ENCODE results near the gene RPL18.

RPL18 gene

DNA sequence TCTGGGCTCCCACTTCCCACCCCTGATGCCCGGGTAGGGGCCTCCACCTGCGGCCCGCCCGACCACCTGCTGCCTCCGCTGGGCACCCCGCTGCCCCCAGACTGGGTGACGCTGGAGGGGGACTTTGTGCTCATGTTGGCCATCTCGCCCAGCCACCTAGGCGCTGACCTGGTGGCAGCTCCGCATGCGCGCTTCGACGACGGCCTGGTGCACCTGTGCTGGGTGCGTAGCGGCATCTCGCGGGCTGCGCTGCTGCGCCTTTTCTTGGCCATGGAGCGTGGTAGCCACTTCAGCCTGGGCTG is 10.3 kb upstream of the RPL18 start:
- no peak for DNase-seq

DNA sequence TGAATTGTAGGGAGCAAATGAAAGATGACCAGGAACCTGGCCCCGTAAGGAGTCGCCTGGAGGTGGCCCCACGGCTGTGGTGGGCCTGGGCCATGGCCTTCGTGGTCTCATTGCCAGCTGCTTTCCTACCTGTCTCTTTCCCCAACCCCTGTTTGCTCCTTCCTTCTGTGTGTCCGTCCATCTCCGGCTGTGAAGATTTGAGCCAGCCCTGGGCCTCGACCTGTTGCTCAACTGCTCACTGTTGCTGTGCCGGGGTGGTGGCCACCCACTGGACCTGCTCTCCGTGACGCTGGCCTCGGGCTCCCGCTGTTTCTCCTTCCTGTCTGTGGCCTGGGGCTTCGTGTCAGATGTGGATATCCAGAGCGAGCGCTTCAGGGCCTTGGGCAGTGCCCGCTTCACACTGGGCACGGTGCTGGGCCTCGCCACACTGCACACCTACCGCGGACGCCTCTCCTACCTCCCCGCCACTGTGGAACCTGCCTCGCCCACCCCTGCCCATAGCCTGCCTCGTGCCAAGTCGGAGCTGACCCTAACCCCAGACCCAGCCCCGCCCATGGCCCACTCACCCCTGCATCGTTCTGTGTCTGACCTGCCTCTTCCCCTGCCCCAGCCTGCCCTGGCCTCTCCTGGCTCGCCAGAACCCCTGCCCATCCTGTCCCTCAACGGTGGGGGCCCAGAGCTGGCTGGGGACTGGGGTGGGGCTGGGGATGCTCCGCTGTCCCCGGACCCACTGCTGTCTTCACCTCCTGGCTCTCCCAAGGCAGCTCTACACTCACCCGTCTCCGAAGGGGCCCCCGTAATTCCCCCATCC is 9.7 kb upstream of the RPL18 start:
- no peak for DNase-seq

DNA sequence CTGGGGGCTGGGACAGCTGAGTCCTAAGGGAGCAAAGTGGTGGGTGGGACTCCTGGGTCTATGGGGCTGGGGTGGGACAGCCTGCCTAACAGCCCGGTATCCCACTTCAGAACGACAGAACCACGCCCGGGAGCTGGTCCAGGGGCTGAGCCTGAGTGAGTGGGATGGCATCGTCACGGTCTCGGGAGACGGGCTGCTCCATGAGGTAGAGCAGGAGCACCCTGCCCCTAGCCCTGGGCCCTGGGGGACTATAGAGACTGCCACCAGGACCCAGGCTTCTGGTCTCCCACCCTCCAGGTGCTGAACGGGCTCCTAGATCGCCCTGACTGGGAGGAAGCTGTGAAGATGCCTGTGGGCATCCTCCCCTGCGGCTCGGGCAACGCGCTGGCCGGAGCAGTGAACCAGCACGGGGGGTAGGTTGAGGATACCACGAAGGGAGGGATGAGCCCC is 8.9 kb upstream of the RPL18 start:
- no peak for DNase-seq

DNA sequence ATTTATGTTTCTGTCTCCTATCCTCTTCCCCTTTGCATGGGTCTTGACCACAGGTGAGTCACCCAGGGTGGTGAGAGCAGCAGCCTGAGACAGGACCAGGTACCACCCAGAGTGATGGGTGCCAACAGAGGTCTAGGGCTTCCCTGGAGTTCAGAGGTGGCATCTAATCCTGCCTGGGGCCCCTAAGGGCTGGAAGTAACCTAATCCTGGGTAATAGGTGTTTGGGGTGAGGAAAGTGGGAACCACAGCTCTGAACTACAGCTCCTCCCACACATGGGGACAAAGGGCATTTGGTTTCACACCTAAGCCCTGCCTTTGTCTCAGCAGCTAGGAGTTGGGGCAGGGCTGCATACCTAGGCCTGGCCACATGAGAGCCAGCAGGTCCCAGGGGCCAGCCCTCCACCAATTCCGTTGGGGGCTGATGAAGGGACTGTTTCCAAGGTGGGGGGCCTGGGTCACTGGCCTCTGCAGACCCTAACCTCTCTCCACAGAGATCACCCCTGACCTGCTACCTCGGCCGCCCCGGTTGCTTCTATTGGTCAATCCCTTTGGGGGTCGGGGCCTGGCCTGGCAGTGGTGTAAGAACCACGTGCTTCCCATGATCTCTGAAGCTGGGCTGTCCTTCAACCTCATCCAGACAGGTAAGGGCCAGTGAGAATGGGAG is 8.4 kb upstream of the RPL18 start:
- no peak for DNase-seq

DNA sequence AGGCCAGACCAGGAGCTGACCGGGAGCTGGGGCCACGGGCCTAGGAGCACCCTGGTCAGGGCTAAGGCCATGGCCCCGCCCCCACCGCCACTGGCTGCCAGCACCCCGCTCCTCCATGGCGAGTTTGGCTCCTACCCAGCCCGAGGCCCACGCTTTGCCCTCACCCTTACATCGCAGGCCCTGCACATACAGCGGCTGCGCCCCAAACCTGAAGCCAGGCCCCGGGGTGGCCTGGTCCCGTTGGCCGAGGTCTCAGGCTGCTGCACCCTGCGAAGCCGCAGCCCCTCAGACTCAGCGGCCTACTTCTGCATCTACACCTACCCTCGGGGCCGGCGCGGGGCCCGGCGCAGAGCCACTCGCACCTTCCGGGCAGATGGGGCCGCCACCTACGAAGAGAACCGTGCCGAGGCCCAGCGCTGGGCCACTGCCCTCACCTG is 6.9 kb upstream of the RPL18 start:
- no peak for DNase-seq

- DNase-seq = no peak
These were observed 6.1 kb upstream of the RPL18 start for GRCh38 chr19:48624791-48625723.

DNA sequence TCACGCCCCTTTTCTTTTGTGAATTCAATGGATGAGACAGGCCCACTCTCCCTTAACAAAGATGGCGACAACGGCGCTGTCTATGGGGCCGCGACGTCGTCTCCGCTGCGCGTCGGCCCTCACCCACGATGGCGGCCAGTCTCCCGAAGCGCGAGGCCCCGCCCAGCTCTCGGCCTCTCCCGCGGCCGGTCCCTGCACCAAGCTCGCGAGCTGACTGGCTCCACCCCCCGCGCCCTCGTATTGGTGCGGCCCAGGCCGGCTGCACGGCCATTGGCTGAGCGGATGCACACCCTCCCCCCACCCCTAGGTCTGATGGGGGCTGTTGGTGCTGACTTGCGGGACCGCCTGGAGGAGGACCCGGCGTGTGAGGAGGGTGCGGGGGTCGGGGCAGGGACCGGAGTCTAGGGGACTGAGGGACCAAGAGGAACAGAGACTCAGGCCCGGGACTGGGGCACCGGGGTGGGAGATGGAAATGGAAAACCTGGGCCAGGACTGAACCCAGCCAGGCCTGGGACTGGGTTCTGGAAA is 5.2 kb upstream of the RPL18 start:
- DNase-seq = peak; percentile 96 to 98

GRCh38 chr19:48623556-48624066 is 4.6 kb upstream of the RPL18 start:
- DNase-seq = no peak

DNA sequence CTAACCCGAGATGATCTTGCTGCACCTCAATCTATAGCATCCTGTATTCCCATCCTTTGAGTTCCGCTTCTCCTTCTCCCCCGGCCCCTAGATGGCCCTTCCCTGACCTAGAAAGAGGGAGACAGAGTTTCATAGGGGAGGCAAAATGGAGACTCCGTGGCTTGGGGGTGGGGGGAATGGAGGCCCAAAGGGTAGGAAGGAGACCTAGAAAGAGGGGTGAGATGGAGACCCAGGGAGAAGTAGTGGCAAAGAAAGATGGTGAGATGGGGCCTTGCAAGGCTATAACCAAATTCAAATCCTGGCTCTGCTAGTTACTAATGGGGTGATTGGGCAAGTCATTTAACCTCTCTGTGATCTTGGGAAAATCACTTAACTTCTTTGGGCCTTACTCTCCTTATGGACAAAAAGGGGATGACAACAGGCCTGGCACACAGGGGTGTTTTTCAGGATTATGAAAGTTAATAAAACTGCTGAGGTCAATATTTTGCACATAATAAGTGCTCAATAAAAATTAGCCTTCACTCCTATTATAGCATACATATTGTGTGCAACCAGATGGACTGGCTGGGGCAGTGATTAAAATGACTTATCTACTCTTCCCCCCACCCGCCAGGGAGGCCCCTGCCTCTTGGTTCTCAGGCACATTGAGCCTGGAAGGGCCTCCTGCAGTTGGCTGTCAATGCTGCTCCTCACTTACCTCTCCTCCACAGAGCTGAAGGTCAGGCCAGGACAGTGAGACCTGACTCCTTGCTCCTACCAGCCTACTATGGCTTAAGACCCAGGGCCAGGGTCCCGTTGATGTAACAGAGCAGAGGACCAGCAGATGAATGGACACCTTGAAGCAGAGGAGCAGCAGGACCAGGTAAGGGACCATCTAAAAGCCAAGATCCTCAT is 961 bp upstream of the RPL18 start:
- no peak for DNase-seq

DNA sequence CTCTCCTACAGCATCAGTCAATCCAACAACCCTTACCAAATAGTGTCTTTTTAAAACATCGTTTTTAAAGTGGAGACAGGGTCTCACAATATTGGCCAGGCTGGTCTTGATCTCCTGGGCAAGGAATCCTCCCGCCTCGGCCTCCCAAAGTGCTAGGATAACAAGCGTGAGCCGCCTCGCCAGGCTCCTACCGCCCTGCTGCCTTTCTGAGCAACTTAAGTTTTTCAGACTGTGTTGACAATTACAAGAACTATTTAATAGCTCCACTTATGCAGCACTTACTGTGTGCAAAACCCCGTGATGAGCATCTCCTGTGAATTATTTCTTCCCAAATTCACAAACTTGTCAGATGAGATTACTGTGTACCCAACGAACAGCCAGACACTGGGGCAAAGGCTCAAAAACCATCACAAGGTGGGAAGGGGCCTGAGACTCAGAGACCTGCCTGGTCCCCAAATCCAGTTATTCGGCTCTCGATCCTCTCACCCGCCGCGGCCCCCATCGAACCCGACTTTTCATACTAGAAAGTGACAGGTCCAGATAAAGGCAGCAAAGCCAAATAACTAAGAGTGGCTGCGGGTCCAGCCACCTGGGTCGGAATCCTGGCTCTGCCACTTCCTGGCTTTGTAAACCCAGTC is 581 bp downstream of the RPL18 start:
- DNase-seq = no peak

GRCh38 chr19:48617146-48617937 is 1.6 kb downstream of the RPL18 start:
- DNase-seq = no peak

DNA sequence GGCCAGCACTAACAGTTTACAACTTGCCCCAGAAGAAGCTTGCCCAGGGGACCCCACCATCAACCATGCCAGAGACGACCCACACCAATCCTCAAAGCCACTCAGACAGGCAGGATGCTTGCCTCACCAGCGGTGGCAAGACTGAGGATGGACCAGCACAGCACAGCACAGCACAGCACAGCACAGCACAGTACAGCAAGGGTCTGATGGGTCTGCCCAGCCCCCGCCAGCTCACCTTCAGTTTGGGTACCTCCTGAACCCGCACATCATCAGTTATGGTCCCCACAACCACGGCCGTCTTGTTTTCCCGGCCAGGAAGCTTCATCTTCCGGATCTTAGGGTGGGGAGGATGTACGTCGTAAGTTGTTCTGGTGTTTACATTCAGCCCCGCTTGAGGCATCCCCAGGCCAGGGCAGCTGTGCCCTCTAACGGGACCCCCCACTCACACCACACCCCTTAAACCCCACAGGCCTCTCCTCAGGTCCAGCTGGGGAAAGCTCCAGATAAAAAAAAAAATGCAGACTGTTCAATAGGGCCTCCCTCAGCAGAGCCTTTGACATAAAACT is 2.4 kb downstream of the RPL18 start:
- DNase-seq = no peak

DNA sequence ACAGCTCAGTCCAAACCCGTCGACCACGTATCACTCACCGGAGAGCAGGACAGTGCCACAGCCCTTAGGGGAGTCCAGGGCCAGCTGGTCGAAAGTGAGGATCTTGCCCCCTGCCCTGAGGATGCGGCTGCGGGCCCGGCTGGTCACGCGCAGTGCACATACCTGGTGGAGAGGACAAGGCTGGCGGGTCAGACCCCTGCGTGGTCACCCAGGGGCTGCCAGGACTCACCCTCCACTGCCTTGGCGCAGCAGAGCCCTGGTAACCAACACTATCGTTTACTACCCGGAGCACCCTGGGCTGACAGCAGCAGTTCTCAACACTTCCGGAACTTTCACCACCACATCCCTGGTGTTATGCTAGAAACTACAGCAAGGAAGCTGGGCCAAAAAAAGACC is 2.9 kb downstream of the RPL18 start:
- DNase-seq = no peak

DNA sequence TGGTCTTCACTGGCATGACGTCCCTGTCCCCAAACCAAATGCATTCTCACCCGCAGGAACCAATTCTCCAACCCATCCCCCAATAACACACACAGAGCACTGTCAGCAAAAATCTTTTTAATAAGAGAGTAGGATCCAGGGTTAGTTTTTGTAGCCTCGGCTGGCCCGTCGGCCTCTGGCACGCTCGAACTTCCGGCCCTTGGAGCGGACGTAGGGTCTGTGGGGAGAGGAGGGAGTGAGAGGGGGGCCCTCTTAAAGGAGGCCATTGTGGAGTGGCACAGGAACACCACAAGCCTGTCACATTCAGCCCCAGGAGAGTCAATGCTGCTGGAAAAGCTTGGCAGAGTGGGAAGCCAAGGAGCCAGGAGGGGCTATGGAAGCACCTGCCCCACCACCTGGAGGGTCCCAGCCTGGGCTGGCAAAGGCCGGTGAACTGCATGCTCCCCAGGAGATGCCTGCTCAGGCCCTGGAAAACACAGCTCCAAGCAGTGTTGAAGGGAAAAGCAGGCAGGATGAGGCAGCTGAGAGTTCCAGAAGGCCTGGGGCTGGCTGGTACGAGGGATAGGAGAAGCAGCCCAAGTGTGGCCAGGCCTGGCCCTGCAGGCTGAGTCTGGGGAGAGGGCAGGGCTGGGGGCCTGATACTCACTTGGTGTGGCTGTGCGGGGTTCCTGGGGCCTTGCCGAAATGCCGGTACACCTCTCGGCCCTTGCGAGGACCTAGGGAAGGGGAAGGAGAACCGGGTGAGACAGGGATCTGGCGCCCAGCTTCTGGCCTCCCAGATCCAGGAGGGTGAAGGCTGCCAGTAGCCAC is 3.5 kb downstream of the RPL18 start:
- no peak for DNase-seq

DNA sequence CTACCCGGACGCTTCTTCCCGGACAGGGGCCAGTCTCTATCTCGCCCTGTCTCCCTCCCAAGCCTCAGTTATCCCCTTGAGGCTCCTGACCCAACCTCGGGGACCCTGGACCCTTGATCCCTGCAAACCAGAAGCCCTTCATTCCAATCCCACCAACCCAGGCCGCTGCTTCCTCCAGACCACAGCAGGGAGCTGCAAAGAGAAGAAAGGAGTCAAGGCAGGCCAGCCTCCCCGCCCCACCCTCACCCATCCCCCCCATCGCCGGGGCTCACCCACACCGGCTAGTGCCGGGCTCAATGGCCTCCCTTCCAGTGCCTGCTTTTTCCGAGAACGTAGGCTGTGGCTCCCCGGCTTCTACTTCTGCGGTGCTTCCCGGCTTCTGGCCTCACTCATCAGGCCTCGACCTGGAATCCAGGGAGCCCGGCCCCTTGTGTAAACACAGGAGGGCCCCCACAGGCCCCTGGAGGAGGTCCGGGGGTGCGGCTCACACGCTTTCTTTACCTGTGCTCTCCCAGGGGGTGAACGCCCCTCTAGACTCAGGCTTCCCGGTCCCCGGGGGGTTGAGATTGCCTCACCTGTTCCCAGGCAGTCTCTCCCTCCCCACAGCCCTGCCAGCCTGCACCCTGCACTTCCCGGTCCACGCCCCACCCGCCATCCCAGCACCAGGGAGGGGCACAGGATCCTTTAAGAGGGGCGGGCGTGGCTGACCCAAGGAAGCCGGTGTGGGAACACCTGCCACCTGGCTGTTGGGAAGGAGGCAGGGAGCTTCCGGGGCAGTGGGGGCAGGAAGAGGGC is 4.3 kb downstream of the RPL18 start, which contains the start of gene FAM83E:
Gene FAM83E, minus strand, starts transcription at position 641 of the 795 bp plus-strand sequence. CDS start 1,704 bp downstream, outside the sequence.
- no peak for DNase-seq

GRCh38 chr19:48613852-48614435 is 5.0 kb downstream of the RPL18 start:
- no peak for DNase-seq

GRCh38 chr19:48613024-48613851 is 5.7 kb downstream of the RPL18 start:
- no peak for DNase-seq
